NCI-H2171 (cell line): ENCODE data around the gene ZCCHC24.

Experiments used
- DNase-seq: peaks from one replicate; lab custom pipeline; 2025; lab: John Stamatoyannopoulos, UW

ZCCHC24 gene

GRCh38 chr10:79410315-79411094 lies 34.9 kb downstream of the ZCCHC24 start:
- no peak for DNase-seq

GRCh38 chr10:79409726-79410085 lies 35.7 kb downstream of the ZCCHC24 start:
- no peak for DNase-seq

DNA sequence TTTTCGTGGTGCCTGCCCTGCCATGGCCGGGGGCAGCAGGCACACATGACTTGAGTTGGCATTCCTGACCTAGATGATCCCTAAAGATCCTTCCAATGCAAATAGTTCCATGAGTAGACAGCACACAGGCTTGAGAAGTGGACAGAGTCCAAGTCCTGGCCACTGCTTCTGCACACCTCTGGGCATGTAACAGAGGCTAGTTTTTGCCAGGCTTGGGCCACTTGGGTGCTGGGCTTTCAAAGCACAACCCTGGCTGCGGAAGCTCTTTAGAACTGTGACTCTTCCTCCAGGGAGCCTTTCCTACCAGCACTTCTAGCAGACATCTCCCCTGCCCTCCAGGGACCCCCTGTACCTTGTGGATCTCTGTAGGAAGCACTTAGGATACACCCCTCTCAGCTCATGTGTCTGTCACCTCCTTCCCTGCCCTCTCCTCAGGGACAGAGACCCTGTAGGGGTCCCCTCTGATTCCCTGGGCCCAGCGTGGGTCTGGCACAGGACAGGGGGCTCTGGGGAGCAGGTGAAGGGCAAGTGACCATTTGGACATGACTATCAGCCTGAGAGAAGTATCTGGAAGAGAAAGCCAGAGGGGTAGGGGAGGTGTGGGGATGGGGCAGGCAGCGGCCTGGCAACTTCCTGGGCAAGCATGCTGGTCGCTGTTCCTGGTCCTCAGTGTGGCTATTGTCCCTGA lies 36.2 kb downstream of the ZCCHC24 start:
- DNase-seq, result no peak

- no peak for DNase-seq
These were observed 37.3 kb downstream of the ZCCHC24 start for GRCh38 chr10:79407811-79408795.

GRCh38 chr10:79407423-79407796 lies 38.0 kb downstream of the ZCCHC24 start:
- no peak for DNase-seq

DNA sequence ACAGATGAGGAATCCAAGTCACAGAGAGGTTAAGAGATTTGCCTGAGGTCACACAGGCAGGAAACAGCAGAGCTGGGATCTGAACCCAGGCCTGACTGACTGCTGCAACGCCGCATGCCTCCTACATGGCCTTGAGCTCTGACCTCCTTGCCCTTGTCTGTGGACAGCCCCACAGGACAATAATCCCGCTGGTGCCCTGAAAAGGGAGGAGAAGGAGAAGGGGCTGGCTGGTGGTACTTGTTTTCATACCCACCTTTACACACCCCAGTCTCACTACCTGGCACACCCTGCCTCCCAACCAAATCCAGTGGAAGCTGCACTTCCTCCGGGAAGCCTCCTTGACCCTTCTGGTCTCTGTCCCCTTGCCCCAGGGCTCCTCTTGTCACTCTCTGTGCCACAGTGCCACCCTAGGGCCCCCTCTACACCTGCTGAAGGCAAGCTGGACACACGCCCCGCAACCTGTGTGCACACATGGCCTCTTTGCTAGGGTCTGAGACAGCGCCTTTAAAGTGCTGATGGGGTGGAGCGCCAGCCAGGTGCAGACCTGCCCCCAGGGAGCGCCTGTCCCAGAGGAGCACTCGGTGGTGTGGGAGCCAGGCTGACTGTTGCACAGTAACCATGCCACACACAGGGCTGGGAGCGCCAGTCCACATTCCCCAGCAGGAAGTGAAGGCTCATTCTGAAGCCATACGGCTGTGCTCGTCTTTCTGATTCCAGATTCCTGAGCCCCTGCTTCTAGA lies 38.6 kb downstream of the ZCCHC24 start:
- no peak for DNase-seq

DNA sequence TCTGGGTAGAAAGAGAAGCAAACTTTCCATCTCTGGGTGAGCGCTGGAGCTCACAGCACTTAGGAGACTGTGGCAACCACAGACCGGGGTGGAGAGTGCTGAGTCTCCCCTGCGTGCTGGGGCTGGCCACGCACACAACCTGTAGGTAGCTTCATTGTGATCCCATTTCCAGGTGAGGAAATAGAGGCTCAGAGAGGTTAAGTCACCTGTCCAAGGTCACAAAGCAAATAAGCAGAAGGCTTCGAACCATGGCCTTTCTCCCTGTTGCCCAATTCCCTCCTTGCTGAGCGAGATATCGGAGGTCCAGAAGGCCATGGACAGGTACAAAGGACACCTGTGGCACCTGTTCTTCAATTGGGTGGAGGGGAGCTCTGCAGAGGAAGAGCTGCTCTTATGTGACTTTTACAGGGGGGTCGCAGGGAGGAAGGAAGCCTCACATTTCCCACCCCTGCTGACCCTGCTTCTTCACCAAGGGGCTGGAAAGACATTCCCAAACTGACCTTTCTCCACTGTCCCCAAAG lies 39.4 kb downstream of the ZCCHC24 start:
- no peak for DNase-seq

DNA sequence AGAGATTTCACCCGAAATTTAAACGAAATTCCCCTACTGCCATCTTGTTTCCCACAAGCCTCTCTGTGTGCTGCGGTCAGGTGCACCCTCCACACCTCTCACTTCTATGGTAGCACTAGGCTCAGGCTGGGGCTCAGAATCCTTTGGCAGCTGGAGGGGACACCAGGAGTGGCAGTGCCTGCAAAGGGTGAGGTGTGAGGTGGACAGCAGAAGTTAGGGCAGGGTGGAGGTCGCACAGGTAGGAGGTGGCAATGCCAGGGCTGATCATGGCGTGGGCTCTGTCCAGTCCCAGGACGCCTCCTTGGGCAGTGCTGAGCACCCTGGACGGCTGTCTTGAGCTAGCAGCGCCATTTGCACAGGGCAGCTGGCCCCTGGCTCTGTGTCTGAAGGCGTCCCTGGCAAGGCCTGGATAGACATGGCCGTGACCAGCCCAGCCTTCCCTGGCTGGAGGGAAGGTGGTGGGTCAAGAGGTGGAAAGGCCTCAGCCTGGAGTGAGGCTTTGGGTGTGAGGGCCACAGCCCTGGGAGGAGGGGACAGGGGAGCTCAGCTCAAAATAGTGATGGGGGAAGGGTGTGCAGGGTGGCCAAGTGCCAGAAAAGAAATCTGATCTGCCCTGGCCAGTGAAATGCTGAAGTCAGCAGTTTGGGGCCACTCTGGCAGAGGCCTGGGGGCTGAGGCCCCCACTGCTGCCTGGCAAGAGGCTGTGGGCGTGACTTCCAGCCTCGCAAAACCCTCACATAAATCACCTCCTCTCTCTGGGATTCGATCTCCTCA lies 40.0 kb downstream of the ZCCHC24 start:
- no peak for DNase-seq

GRCh38 chr10:79404690-79405131 lies 40.7 kb downstream of the ZCCHC24 start:
- no peak for DNase-seq

- DNase-seq, result no peak
These were observed 41.2 kb downstream of the ZCCHC24 start for GRCh38 chr10:79404231-79404609.

GRCh38 chr10:79403441-79404230 lies 41.8 kb downstream of the ZCCHC24 start:
- no peak for DNase-seq

DNA sequence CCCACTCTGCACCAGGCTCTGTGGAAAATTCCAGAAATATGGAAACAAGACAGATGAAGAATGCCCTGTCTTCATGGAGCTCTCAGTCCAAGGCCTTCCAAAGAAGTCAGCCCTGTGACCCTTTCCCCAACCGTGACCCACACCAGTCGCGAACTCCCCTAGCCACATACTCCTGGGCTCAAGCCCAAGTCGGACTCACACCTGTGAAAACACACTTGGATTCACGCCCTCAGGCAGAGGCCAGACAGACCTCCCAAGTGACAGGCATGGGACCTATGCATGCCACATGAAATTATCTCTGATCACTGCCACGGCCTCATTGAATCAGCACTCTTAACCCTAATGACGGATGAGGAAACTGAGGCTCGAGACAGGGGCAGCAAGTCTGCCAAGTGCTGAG lies 42.5 kb downstream of the ZCCHC24 start:
- DNase-seq, result no peak

DNA sequence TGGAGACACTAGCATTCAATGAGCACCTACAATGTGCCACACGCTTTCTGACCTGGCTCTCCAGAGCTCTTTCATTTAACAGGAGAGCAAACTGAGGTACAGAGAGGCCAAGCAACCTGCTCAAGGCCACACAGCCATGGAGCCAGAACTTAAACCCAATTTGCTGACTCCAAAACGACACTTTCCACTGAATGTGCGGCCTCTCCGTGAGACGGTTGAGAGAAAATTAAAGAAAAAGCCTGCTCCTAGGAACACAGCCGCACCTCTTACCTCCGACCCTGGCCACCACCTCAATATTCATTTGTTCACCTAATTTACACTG lies 42.8 kb downstream of the ZCCHC24 start:
- DNase-seq, result no peak

DNA sequence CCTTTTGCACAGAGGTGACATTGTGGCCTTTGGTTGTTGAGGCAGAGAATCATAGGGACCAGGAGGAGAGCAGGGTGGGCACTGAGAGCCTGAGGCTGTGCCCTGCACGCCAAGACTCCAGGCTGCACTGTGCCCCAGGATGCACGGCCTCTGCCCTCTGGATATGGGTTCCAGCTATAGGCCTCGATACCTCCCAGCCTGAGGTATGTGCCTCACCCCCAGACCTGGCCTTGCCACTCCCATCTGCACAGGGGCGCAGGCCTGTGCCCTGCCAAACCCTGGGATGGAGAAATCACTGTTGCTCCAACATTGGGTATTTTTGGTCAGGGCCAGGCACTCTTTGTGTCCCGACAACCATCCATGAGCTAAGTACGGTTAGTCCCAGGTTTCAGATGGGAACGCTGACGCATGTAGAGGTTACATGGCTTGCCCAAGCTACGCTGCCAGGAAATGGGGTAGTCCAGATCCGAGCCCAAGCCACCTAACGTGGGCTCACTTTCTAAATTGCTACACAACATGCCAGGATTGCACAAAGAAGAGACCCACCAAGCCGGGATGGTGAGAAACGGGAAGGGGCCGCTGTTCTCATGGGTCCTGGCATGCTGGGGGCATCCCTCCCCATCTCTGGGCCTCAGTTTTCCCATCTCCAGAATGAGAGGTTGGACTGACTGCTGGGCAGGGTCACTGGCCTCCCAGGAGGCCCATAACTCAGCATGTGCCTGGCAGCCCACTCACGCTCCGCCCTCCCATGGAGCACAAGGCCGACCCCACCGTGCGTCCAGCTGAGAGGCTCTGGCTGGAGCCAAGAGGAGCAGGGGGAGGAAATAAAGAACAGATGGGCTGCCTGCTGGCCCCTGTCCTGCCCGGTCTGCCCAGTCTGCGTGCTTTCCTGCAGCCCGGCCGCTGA lies 44.2 kb downstream of the ZCCHC24 start:
- no peak for DNase-seq

DNA sequence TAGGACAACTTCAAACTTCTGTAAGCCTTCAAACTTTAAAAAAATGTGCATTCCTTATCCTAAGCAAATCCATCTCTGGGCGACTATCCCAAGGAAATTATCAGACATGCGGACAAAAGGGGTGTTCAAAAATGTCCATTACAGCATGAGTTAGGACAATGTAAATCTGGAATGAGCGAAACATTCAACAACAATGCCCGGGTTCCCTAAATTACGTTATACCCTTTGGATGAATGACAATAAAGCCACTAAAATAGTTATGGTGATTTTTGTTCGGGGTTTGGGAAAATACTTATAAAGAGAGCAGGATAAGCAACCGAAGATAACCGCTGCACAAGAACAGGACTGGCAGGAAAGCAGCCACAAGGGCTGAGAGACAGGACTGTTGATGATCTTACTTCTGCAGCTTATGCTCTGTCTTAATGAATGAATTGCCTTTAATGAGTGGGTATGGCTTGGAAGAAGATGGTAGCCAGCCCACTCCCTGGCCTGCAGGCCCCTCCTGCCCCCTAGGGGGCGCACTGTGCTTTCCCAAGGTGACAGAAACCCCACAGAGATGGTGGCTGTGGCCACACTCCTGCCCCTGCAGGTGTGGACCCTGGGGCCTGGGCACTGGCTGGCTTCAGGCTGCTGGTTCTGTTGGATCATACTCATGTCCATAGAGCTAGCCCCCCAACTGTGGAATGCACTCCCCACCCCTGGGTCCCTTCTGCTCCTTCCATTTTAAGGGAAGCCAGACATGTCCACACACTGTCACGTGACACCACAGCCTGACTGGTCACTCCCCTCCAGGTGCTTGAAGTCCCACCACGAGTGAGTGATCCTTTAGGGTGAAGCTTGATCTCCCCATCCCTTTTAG lies 45.0 kb downstream of the ZCCHC24 start:
- no peak for DNase-seq

- DNase-seq, result no peak
These were observed 46.1 kb downstream of the ZCCHC24 start for GRCh38 chr10:79399223-79399831.

DNA sequence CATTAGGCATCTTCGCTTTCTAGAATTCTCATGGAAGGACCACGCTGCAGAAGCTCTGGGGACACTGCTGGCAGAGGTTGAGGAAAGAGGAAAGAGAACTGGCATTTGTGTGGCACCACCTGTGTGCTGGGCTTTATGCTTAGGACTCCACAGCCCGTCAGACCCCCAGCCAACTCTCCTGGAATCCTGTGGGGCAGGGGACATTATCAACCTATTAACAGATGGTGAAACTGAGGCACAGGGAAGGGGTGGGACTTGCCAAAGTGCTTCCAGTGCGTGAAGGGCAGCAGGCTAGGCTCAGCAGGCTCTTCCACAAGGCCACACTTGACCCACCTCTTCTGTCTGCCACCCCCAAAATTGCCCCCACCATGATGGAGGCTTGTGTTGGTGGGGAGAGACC lies 46.8 kb downstream of the ZCCHC24 start:
- DNase-seq, result no peak
